GM12878 (cell line): ENCODE data around the gene B3GALT6. TPM values are rescaled to one million over a fixed set of nuclear protein-coding genes. Genes with fewer than 3 reads are reported as not detected.

ENCODE experiments used
- ATAC-seq: fragments of 200-7000 bp; cut with Tn5 transposase; 3 replicates; pipeline ENCODE4 v1.9.1; 2020; ENCODE audit warnings: mild to moderate bottlenecking, moderate library complexity
- BruUV-seq: library from RNA; stranded (reverse); fragments of 400-500 nt; replicated peaks from 2 replicates; lab custom pipeline; 2021; lab: Mats Ljungman, UMichigan
- CTCF ChIA-PET: fragments of 300-600 bp; sonication (Branson Sonifier 250); formaldehyde crosslinking; extraction: SDS; loops from one replicate; lab custom pipeline; 2021; ENCODE audit warnings: inconsistent platforms; lab: Yijun Ruan, JAX
- POLR2A ChIA-PET: fragments of 350-600 bp; formaldehyde crosslinking; extraction: SDS; loops from one replicate; lab custom pipeline; 2021; ENCODE audit warnings: inconsistent platforms; lab: Charles Lee
- RAD21 ChIA-PET: fragments of 300-600 bp; sonication (Branson Sonifier 250); formaldehyde crosslinking; loops from one replicate; lab custom pipeline; 2023; ENCODE audit warnings: antibody characterized with exemption; ENCODE audit not compliant: unreplicated experiment; lab: Charles Lee
- SMC1A ChIA-PET: fragments of 300-600 bp; sonication (Branson Sonifier 250); formaldehyde crosslinking; loops from one replicate; lab custom pipeline; 2023; ENCODE audit not compliant: unreplicated experiment, uncharacterized antibody; lab: Charles Lee
- DNase-seq: peaks from one replicate; pipeline ENCODE4 v3.0.0-alpha.2; 2011; ENCODE audit warnings: low read depth, low spot score
- FAIRE-seq: peaks from 3 replicates; lab custom pipeline; 2011; peaks lifted over from hg19 to GRCh38; lab: Jason Lieb, UNC
- H2AFZ ChIP-seq: 2 replicates; pipeline ENCODE4 v1.6.0; 2011; ENCODE audit warnings: low read depth, low read length, control low read depth; ENCODE audit not compliant: control insufficient read depth
- H3K27ac ChIP-seq: 2 replicates; pipeline ENCODE4 v1.5.1; 2011; ENCODE audit warnings: control low read depth; ENCODE audit not compliant: control insufficient read depth, insufficient read depth
- H3K27me3 ChIP-seq, 2 experiments: replicated peaks in 1 of 2; 2 replicates each; pipeline versions ENCODE4 v1.6.0 to v1.6.1; 2011; ENCODE audit warnings: low read length in 1 of 2; ENCODE audit not compliant: control insufficient read depth in 2 of 2, insufficient read depth in 2 of 2
- H3K36me3 ChIP-seq, 2 experiments: 2 replicates each; pipeline ENCODE4 v1.5.1; 2011; ENCODE audit warnings: low read length in 1 of 2; ENCODE audit not compliant: control insufficient read depth in 2 of 2, insufficient read depth in 2 of 2
- H3K4me1 ChIP-seq: 2 replicates; pipeline ENCODE4 v1.6.1; 2011; ENCODE audit warnings: mild to moderate bottlenecking, low read length, moderate library complexity, mixed read lengths; ENCODE audit not compliant: control insufficient read depth, insufficient read depth
- H3K4me2 ChIP-seq: 2 replicates; pipeline ENCODE4 v1.6.0; 2011; ENCODE audit warnings: control low read depth; ENCODE audit not compliant: control insufficient read depth, insufficient read depth
- H3K4me3 ChIP-seq: fragments of 200-600 bp; sonication (generic); 2 replicates; pipeline ENCODE4 v1.5.1; 2016
- H3K79me2 ChIP-seq: 2 replicates; pipeline ENCODE4 v1.6.0; 2011; ENCODE audit warnings: low read length; ENCODE audit not compliant: control insufficient read depth, insufficient read depth
- H3K9ac ChIP-seq: 2 replicates; pipeline ENCODE4 v1.8.0; 2011; ENCODE audit warnings: low read length, control low read depth, mixed read lengths; ENCODE audit not compliant: control insufficient read depth, insufficient read depth
- H3K9me3 ChIP-seq: replicated peaks from 3 replicates; pipeline ENCODE4 v1.5.1; 2011; ENCODE audit warnings: mild to moderate bottlenecking, low read length; ENCODE audit not compliant: control insufficient read depth, insufficient read depth
- H4K20me1 ChIP-seq: 2 replicates; pipeline ENCODE4 v1.6.0; 2011; ENCODE audit not compliant: control insufficient read depth, insufficient read depth
- ATF7 ChIP-seq: fragments of 450-650 bp; IDR thresholded peaks from 2 replicates; pipeline ENCODE4 v1.6.1; 2016; ENCODE audit warnings: low read depth, mild to moderate bottlenecking
- BACH1 ChIP-seq: fragments of 450-650 bp; IDR thresholded peaks from 2 replicates; pipeline ENCODE4 v1.6.1; 2017; ENCODE audit warnings: mild to moderate bottlenecking, borderline replicate concordance
- BCL3 ChIP-seq: IDR thresholded peaks from 2 replicates; pipeline ENCODE4 v1.6.1; 2011; ENCODE audit warnings: borderline replicate concordance, low read depth, mild to moderate bottlenecking, moderate library complexity, low read length; ENCODE audit not compliant: insufficient read depth, poor library complexity, severe bottlenecking
- CBX3 ChIP-seq: fragments of 200-600 bp; sonication (generic); IDR thresholded peaks from 2 replicates; pipeline ENCODE4 v1.6.1; 2016; ENCODE audit warnings: low read depth, borderline replicate concordance
- CHD1 ChIP-seq: IDR thresholded peaks from 2 replicates; pipeline ENCODE4 v1.6.1; 2012; ENCODE audit warnings: low read depth, low read length, improper control_type of control experiment
- CREM ChIP-seq: IDR thresholded peaks from 2 replicates; pipeline ENCODE4 v1.6.1; 2014; ENCODE audit warnings: antibody characterized with exemption, low read depth
- JUND ChIP-seq: IDR thresholded peaks from 2 replicates; pipeline ENCODE4 v1.6.1; 2012; ENCODE audit warnings: low read depth, mild to moderate bottlenecking, low read length, improper control_type of control experiment, moderate library complexity
- LARP7 ChIP-seq: fragments of 450-650 bp; IDR thresholded peaks from 2 replicates; pipeline ENCODE4 v1.6.1; 2017; ENCODE audit warnings: mild to moderate bottlenecking
- NKRF ChIP-seq: fragments of 450-650 bp; conservative IDR thresholded peaks from 2 replicates; pipeline ENCODE4 v1.6.1; 2017; ENCODE audit warnings: mild to moderate bottlenecking, moderate library complexity
- POLR2AphosphoS5 ChIP-seq: IDR thresholded peaks from 2 replicates; pipeline ENCODE4 v1.6.1; 2011; ENCODE audit warnings: mild to moderate bottlenecking, low read length, inconsistent platforms
- RAD21 ChIP-seq: IDR thresholded peaks from 2 replicates; pipeline ENCODE4 v1.6.1; 2011; ENCODE audit warnings: mild to moderate bottlenecking, low read depth, low read length, moderate library complexity; ENCODE audit not compliant: insufficient read depth
- RB1 ChIP-seq: fragments of 450-650 bp; formaldehyde crosslinking; IDR thresholded peaks from 2 replicates; pipeline ENCODE4 v1.6.1; 2017; ENCODE audit warnings: mild to moderate bottlenecking, borderline replicate concordance
- RBBP5 ChIP-seq: fragments of 200-600 bp; sonication (generic); conservative IDR thresholded peaks from 2 replicates; pipeline ENCODE4 v1.6.1; 2016
- RELA ChIP-seq: fragments of 450-650 bp; IDR thresholded peaks from 2 replicates; pipeline ENCODE4 v1.8.0; 2014; ENCODE audit warnings: borderline replicate concordance; ENCODE audit not compliant: partially characterized antibody
- SREBF1 ChIP-seq: IDR thresholded peaks from 2 replicates; pipeline ENCODE4 v1.6.1; 2012; ENCODE audit warnings: mild to moderate bottlenecking, low read length
- SREBF2 ChIP-seq: IDR thresholded peaks from 2 replicates; pipeline ENCODE4 v1.6.1; 2012; ENCODE audit warnings: mild to moderate bottlenecking, low read length
- STAT1 ChIP-seq: fragments of 450-650 bp; conservative IDR thresholded peaks from 2 replicates; pipeline ENCODE4 v1.6.1; 2014; ENCODE audit warnings: antibody characterized with exemption, mild to moderate bottlenecking
- TBL1XR1 ChIP-seq: IDR thresholded peaks from 2 replicates; pipeline ENCODE4 v1.6.1; 2012; ENCODE audit warnings: low read depth, low read length, improper control_type of control experiment
- ZNF207 ChIP-seq: fragments of 450-650 bp; IDR thresholded peaks from 2 replicates; pipeline ENCODE4 v1.6.1; 2014; ENCODE audit warnings: antibody characterized with exemption, mild to moderate bottlenecking, borderline replicate concordance
- WGBS: methylation state at CpG from one replicate; pipeline ENCODE4 v1.1.6; 2016; ENCODE audit warnings: low lambda C conversion rate; ENCODE audit not compliant: insufficient replicate concordance, insufficient coverage; ENCODE audit errors: missing lambda C conversion rate; 5-methylcytosine and 5-hydroxymethylcytosine counted together
- in situ Hi-C: fragments of 300-500 bp; cut with MboI; formaldehyde crosslinking; loops from 9 replicates; pipeline ENCODE4 v1.14.3; 2018; ENCODE audit warnings: mixed read lengths
- intact Hi-C: fragments of 100-400 bp; cut with micrococcal nuclease; formaldehyde crosslinking; loops from one replicate; pipeline ENCODE4 v1.14.2; 2022; ENCODE audit not compliant: unreplicated experiment
- polyA plus RNA-seq, 11 experiments: library from polyadenylated mRNA; depleted of rRNA in 4 of 11; unstranded in 6 of 11; stranded (reverse) in 5 of 11; fragments of >200 nt; fragmentation: Nextera tagmentation in 4 of 11; fragmentation: Illumina TruSeq in 1 of 11; extraction: Ambion mirVana in 4 of 11; extraction: Trizol in 1 of 11; gene quantifications; 1 replicate in 1 of 11; 2 replicates in 10 of 11; pipeline versions ENCODE4 v1.2.1 to v1.2.3, GENCODE V29; 2011 to 2016; ENCODE audit warnings: inconsistent platforms in 2 of 11, missing spikeins in 2 of 11, low read depth in 1 of 11
- total RNA-seq, 4 experiments: library from RNA; depleted of rRNA in 3 of 4; stranded (reverse); fragments of >200 nt in 3 of 4; fragmentation: Illumina TruSeq in 1 of 4; extraction: Trizol in 1 of 4; gene quantifications; 2 replicates each; pipeline versions ENCODE4 v1.2.1 to v1.2.3, GENCODE V29; 2013 to 2021

B3GALT6 gene
- total and polyA plus RNA-seq, 10 of the 15 experiments (the other 5 are each of a cell fraction or from before 2014, with no cell fraction given), result 0.53 to 20.8 (median 4.5) TPM

DNA sequence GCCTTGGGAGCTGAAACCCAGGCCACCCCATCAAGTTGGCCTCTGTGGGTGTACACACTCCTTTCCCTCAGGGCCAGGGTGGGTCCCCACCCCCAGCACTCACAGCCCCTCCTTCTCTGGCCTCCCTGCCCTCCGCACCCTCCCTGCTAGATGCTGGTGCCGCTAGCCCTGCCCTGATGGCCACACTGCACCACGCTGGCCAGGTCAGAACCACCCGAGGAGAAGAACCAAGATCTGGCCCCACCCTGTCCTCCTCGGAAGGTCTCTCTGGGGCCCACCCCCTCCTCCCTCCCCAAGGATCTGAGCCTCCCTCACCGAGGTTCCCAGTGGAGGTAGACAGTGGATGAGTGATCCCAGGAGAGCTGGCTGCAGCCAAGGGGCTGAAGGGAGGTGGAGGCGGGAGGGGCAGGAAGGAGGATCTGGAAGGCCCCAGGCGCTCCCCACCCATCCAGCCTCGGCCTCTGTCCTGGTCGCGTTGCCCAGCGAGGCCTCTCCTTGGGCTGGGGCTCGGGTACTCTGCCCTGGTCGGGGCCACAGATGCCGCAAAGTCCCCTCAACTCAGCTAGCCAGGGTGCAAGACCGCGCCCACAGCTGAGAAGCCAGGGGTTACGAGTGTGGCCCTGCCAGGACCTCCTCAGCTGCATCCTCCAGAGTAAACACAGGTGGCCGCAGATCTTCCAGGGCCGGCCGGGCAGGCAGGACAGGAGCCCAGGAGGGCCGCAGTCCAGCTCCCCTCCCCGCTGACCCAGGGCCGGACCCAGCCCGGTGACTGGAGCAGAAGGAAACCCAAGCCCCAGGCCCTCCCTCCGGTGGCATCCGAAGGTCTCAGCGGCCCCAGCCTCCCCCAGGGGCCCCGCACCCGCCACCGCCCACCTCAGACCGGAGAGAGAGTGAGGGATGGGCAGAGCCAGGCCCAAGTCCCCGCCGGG lies 5.2 kb downstream of the B3GALT6 start (continued):
- no peak for TF ChIP-seq BCL3
- TF ChIP-seq, all 136 proteins: peak for 0

GRCh38 chr1:1237874-1238701 lies 6.1 kb downstream of the B3GALT6 start:
- intact Hi-C loops (no loop called here), in situ Hi-C loops (no loop called here)
- CTCF ChIA-PET, result interaction anchor here (1.4 kb wide), 1 partner anchor 116 kb away, joined by 4 read pairs; no protein-coding TSS in a partner anchor
- no peak for DNase-seq
- peak; percentile 47 for ATAC-seq
- SMC1A ChIA-PET, result interaction anchor here (1.1 kb wide), 1 partner anchor 25 kb away, joined by 3 read pairs; no protein-coding TSS in a partner anchor
- H3K4me3 ChIP-seq, result no peak overlapping the region
- no peaks in the 10 kb centered on the region for H4K20me1 ChIP-seq
- no peaks in the 10 kb centered on the region for H3K36me3 ChIP-seq
- peaks cover 1% of the 10 kb centered on the region for H3K79me2 ChIP-seq
- H2AFZ ChIP-seq, result no peak overlapping the region
- H3K9ac ChIP-seq, result no peak overlapping the region
- H3K27ac ChIP-seq, result no peak overlapping the region
- H3K9me3 ChIP-seq, result no peaks in the 10 kb centered on the region; the same call in 2 of the 3 replicates
- RAD21 ChIA-PET, result interaction anchor here (0.8 kb wide), 1 partner anchor 12 kb away, joined by 3 read pairs; no protein-coding TSS in a partner anchor
- 29% methylated on average over 42 of the region's 48 CpGs for WGBS
- H3K27me3 ChIP-seq, result no peaks in the 10 kb centered on the region
- no peak overlapping the region for H3K4me2 ChIP-seq
- POLR2A ChIA-PET, result no interaction called here
- no TSS peak for BruUV-seq
- no peaks in the 10 kb centered on the region for H3K4me1 ChIP-seq
- FAIRE-seq, result no peak
- TF ChIP-seq RB1, result no peak
- no peak for TF ChIP-seq CBX3
- TF ChIP-seq ZNF207, result no peak
- no peak for TF ChIP-seq STAT1
- no peak for TF ChIP-seq TBL1XR1
- no peak for TF ChIP-seq LARP7
- no peak for TF ChIP-seq SREBF2
- no peak for TF ChIP-seq CREM
- TF ChIP-seq RAD21, result no peak
- no peak for TF ChIP-seq POLR2AphosphoS5
- TF ChIP-seq RELA, result no peak
- TF ChIP-seq ATF7, result no peak
- no peak for TF ChIP-seq RBBP5
- TF ChIP-seq JUND, result no peak
- peak; percentile 61; the same call in 1 of the 2 replicates for TF ChIP-seq BACH1
- no peak for TF ChIP-seq CHD1
- no peak for TF ChIP-seq SREBF1
- TF ChIP-seq NKRF, result no peak
